AG09319 (cell line): ENCODE results near the gene ANKRD22.
"Not testable (repeated sequence)": the region's sequence is repeated elsewhere in the genome, so short reads cannot be mapped to it uniquely, and the experiment has no call there.

Experiments used
- DNase-seq: peaks from one replicate; pipeline ENCODE4 v3.0.0-alpha.2; 2010; ENCODE audit warnings: low read depth; ENCODE audit errors: extremely low read depth
- CTCF ChIP-seq: IDR thresholded peaks from 2 replicates; pipeline ENCODE4 v1.5.1; 2011; ENCODE audit warnings: low read depth, mild to moderate bottlenecking, inconsistent platforms, low read length, moderate library complexity

ANKRD22 gene

GRCh38 chr10:88843171-88843570 lies 8.5 kb downstream of the ANKRD22 start:
- no peak for TF ChIP-seq CTCF
- no peak for DNase-seq

DNA sequence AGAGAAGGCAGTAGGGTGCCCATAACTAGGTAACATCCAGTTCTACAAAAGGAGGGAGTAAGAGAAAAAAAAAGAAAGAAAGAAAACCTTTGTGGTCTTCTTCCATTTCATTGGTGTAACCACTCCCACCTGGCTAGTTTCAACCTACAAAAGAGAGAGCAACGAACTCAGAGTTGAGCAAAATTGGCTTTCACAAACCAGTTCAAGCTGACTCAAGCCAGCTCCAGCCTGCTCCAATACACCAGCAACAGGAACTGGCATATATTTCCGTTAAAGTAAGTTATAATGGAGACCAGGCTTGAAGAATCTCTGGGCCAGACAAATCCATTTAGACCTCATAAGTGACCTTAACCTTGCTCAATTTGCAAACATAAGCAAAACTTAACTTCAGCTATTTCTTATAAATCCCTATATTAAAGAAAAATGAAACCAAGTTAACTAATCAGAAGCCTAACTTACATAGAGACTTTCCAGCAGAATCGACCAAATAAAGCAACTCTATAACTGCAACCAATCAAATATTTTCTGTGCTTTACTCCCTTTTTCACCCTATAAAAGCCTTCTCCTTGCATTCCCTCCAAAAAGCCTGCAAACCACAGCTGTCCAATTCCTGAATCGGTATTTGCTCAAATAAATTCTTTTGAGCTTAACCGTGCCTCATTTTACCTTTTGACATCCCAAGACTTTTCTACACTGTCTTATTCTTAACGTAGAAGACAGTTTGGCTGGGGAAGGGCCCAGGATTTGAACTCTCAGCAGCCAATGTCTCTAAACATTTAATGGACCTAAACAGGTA lies 10.1 kb downstream of the ANKRD22 start:
- TF ChIP-seq CTCF, result no peak
- no peak for DNase-seq

DNA sequence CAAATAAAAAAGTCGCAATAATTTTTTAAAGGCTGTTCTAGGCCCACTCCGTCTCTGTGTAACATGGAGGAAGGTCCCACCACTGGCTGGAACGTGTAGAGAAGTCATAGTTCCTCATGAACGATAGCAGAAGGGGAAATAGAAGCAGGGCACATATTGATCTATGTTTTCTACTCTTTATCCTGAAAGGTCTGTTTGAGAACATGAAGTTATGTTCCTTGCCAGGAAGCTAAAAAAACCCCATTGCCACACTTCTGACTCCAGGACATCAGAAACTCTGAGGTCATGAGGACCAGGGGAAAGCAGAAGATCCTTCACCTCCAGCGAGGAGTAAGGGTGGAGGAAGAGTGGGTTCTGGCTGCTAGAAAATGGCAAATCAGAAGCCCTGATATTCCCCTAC lies 10.8 kb downstream of the ANKRD22 start:
- no peak for TF ChIP-seq CTCF
- no peak for DNase-seq

DNA sequence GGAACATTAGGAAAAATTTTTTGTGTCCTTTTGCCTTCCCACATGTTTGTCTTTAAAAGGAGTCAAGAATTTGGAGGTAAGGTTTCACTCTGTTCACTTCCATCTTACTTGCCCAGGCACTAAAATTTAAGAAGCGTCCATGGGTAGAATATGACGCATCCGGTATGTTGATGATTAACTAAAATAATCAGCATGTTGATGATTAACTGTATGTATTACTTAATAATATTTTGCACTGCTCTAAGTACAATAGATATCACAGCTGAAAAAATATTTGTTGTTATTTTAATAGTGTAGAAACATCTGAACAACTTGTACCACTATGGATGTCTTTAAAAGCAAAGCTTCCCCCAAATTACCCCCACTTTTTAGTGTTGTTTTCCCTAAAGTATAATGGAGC lies 11.5 kb downstream of the ANKRD22 start:
- no peak for TF ChIP-seq CTCF

DNA sequence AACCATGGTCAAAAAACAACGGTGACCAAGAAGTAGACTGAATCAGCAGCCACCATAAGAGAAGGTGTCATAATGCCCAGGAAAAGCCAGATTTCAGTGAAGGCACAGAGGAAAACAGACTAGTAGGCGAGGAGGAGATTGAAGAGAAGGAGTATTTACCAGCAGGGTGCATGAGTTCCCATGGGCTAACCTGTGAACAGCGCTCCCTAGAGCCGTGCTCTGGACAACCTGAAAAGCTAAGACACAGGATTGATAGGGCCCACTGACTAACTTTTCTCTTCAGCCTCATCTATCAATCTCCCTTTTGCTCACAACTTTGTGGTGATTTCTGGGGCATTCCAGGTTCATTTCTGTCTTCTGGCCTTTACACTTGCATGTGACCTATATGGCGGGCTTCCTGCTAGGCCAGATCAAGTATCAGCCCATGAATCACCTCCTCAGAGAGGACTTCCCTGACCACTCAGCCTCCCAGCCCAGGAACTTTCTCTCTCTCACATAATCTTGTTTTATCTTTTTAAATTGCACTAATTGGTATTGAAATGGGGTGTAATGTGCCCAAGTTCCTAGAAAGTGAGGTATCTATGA lies 12.8 kb downstream of the ANKRD22 start:
- no peak for DNase-seq
- no peak for TF ChIP-seq CTCF

More for the DNA sequence above, 11.5 kb downstream of the ANKRD22 start:
- no peak for DNase-seq

DNA sequence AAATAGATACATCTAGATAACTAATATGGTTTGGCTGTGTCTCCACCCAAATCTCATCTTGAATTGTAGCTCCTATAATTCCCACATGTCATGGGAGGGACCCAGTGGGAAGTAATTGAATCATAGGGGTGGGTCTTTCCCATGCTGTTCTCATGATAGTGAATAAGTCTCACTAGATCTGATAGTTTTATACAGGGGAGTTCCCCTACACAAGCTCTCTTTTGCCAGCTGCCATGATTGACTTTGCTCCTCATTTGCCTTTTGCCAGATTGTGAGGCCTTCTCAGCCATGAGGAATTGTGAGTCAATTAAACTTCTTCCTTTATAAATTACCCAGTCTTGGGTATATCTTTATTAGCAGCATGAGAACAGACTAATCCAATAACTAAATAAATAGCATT lies 14.0 kb downstream of the ANKRD22 start:
- not testable (repeated sequence) for DNase-seq

GRCh38 chr10:88835910-88836221 lies 15.8 kb downstream of the ANKRD22 start:
- no peak for TF ChIP-seq CTCF
- DNase-seq, result no peak
